ENCODE results near the gene DEFB121. TPM values are rescaled to one million over a fixed set of nuclear protein-coding genes. Genes with fewer than 3 reads are reported as not detected.

Gene DEFB121
- total RNA-seq, 1 experiment from 2014 or later: not detected

GRCh38 chr20:31410011-31410410 lies 4.0 kb upstream of the DEFB121 start:
- Histone ChIP-seq H3K4me2 (ENCODE audit: low read length) (no peak overlapping the region), H3K36me3 (ENCODE audit: control insufficient read depth in 1 of 2, insufficient read depth in 2 of 2, low read length in 2 of 2) (no peaks in the 10 kb centered on the region), H3K27ac (ENCODE audit: low read depth, low read length) (no peak overlapping the region), H3K4me1 (ENCODE audit: control insufficient read depth in 1 of 2, insufficient read depth in 2 of 2, low read length in 2 of 2) (no peaks in the 10 kb centered on the region), H4K20me1 (ENCODE audit: insufficient read depth) (no peaks in the 10 kb centered on the region), H3K9me2 (ENCODE audit: insufficient read depth) (no peaks in the 10 kb centered on the region), H3K79me2 (ENCODE audit: insufficient read depth, low read length) (no peaks in the 10 kb centered on the region), H3K9ac (ENCODE audit: low read length) (no peak overlapping the region), H3K9me3 (ENCODE audit: control insufficient read depth in 1 of 2, insufficient read depth in 1 of 2, low read depth in 1 of 2, low read length in 2 of 2) (no peaks in the 10 kb centered on the region), H3K27me3 (ENCODE audit: insufficient read depth, low read length) (peaks cover 21% of the 10 kb centered on the region; the same call in 1 of the 2 replicates), H2AFZ (ENCODE audit: low read depth, low read length, poor library complexity, severe bottlenecking) (no peak overlapping the region), H3K4me3 (replicated peaks in 1 of 2; ENCODE audit: low read depth in 1 of 2, low read length in 2 of 2) (no peak overlapping the region)
- no peak for DNase-seq (ENCODE audit: low read depth, low spot score)
- TF ChIP-seq, protein P1, sequence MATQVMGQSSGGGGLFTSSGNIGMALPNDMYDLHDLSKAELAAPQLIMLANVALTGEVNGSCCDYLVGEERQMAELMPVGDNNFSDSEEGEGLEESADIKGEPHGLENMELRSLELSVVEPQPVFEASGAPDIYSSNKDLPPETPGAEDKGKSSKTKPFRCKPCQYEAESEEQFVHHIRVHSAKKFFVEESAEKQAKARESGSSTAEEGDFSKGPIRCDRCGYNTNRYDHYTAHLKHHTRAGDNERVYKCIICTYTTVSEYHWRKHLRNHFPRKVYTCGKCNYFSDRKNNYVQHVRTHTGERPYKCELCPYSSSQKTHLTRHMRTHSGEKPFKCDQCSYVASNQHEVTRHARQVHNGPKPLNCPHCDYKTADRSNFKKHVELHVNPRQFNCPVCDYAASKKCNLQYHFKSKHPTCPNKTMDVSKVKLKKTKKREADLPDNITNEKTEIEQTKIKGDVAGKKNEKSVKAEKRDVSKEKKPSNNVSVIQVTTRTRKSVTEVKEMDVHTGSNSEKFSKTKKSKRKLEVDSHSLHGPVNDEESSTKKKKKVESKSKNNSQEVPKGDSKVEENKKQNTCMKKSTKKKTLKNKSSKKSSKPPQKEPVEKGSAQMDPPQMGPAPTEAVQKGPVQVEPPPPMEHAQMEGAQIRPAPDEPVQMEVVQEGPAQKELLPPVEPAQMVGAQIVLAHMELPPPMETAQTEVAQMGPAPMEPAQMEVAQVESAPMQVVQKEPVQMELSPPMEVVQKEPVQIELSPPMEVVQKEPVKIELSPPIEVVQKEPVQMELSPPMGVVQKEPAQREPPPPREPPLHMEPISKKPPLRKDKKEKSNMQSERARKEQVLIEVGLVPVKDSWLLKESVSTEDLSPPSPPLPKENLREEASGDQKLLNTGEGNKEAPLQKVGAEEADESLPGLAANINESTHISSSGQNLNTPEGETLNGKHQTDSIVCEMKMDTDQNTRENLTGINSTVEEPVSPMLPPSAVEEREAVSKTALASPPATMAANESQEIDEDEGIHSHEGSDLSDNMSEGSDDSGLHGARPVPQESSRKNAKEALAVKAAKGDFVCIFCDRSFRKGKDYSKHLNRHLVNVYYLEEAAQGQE (IDR thresholded peaks at IDR 0.05; ENCODE audit: low read depth): no peak
- TF ChIP-seq, protein P2, sequence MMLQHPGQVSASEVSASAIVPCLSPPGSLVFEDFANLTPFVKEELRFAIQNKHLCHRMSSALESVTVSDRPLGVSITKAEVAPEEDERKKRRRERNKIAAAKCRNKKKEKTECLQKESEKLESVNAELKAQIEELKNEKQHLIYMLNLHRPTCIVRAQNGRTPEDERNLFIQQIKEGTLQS (IDR thresholded peaks at IDR 0.05): no peak
- no peak for TF ChIP-seq MAX (IDR thresholded peaks at IDR 0.05)
- no peak for TF ChIP-seq YY1 (IDR thresholded peaks at IDR 0.05; ENCODE audit: extremely low read depth, insufficient replicate concordance, low read depth, low read length)
- no peak for TF ChIP-seq ELF1 (IDR thresholded peaks at IDR 0.05; ENCODE audit: borderline replicate concordance, low read depth)
- no peak for TF ChIP-seq ZBTB33 (IDR thresholded peaks at IDR 0.05; ENCODE audit: extremely low read depth, insufficient replicate concordance, low read length)
- TF ChIP-seq ZFX (IDR thresholded peaks at IDR 0.05): no peak
- TF ChIP-seq TCF7L2 (IDR thresholded peaks at IDR 0.05; ENCODE audit: borderline replicate concordance, extremely low read depth, insufficient read depth, insufficient read length): no peak
- TF ChIP-seq SRF (IDR thresholded peaks at IDR 0.05; ENCODE audit: low read depth): no peak
- TF ChIP-seq POLR2AphosphoS5 (IDR thresholded peaks at IDR 0.05; ENCODE audit: low read depth, low read length): no peak
- no peak for TF ChIP-seq CBX3 (IDR thresholded peaks at IDR 0.05; ENCODE audit: low read depth)
- no peak for TF ChIP-seq CTCF (IDR thresholded peaks at IDR 0.05 in 2 of 3, conservative IDR thresholded peaks at IDR 0.05 in 1 of 3; ENCODE audit: borderline replicate concordance in 1 of 3, insufficient read depth in 1 of 3, low read depth in 2 of 3, low read length in 2 of 3)
- no peak for TF ChIP-seq EZH2phosphoT487 (IDR thresholded peaks at IDR 0.05; ENCODE audit: borderline replicate concordance)
- TF ChIP-seq EZH2 (IDR thresholded peaks at IDR 0.05): no peak
- TF ChIP-seq POLR2A (IDR thresholded peaks at IDR 0.05; ENCODE audit: borderline replicate concordance, extremely low read depth, insufficient read depth, insufficient read length): no peak
- TF ChIP-seq ZNF274 (IDR thresholded peaks at IDR 0.05; ENCODE audit: low read depth, low read length): no peak
- no peak for TF ChIP-seq RAD21 (IDR thresholded peaks at IDR 0.05; ENCODE audit: low read depth)
- TF ChIP-seq SP1 (IDR thresholded peaks at IDR 0.05; ENCODE audit: low read depth): no peak
- TF ChIP-seq CEBPB (IDR thresholded peaks at IDR 0.05; ENCODE audit: low read depth): no peak
- POLR2A ChIA-PET: no interaction called here
- CTCF ChIA-PET: no interaction called here
- no peak for ATAC-seq
- intact Hi-C loops (cut with micrococcal nuclease): no loop called here
- RAD21 ChIA-PET (ENCODE audit: low non-redundant PET in 1 of 2, low total read pairs in 2 of 2, uncharacterized antibody in 2 of 2, unreplicated experiment in 2 of 2): no interaction called here
- no TSS peak for BruUV-seq (replicated peaks)

Data from HCT116 (cell line).